NCI-H69 (cell line): ENCODE measurements around the gene KCNJ2.

Source experiments
- DNase-seq: peaks from one replicate; lab custom pipeline; 2025; lab: John Stamatoyannopoulos, UW

The KCNJ2 gene

DNA sequence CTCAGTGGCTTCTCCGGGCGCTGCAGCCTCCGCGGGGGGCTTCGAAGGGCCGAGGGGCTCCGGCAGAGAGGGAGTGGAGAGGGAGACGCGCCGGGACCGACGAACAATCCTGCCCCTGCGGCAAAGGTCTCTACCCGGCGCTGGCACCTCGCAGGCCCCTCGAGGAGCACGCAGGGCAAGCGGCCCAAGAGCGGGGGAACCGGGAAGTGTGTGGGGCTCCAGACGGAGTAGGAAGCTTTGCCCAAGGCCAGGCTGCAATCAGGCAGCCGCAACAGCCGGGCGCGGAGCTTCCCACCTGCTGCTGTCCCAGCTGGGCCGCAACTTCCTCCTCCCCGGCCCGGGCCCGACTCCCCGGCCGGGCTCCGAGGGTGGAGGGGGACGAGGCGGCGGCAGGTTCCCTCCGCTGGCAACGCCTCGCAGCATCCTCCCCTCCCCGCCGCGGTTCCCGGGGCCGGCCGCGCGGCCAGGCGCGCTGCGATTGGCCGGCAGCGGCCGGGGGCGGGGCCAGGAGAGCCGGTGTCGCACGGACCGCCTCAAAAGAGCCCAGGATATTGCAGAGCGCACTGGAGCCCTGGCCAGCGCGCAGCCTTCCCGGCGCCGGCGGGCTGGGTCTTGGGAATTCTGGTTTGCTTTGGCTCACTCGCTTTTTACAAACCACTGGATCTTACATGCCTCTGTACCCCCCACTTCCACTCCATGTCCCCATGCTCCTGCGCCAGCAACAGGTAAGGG lies at the start of gene KCNJ2:
TSS of gene KCNJ2 (plus strand) at position 556 of the 732 bp plus-strand sequence. CDS start 5,508 bp downstream, outside the sequence.
- DNase-seq = peak; percentile 93

DNA sequence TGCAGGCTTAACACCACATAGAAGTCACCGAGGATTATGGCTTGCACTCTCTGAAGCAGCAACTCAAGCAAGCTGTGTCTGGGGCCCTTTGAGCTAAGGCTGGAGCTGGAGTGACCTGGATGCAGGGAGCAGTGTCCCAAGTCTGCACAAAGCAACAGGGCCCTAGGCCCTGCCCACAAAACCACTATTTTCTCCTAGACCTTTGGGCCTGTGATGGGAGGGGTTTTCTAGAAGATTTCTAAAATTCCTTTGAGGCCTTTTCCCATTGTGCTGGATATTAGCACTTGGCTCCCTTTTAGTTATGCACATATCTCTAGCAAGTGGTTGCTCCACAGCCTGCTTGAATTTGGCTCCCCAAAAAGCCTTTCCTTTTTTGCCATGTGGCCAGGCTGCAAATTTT lies 49.8 kb upstream of the KCNJ2 start:
- no peak for DNase-seq

DNA sequence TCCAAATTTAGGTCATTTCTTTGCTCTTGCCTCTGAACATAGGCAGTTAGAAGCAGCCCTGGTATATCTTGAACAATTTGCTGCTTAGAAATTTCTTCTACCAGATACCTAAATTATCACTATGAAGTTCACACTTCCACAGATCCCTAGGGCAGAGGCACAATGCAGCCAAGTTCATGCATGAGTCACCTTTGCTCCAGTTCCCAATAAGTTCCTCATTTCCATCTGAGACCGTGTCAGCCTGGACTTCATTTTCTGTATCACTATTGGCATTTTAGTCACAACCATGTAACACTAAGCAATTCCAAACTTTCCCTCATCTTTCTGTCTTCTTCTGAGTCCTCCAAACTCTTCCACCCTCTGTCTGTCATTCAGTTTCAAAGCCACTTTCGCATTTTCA lies 49.3 kb upstream of the KCNJ2 start:
- no peak for DNase-seq

DNA sequence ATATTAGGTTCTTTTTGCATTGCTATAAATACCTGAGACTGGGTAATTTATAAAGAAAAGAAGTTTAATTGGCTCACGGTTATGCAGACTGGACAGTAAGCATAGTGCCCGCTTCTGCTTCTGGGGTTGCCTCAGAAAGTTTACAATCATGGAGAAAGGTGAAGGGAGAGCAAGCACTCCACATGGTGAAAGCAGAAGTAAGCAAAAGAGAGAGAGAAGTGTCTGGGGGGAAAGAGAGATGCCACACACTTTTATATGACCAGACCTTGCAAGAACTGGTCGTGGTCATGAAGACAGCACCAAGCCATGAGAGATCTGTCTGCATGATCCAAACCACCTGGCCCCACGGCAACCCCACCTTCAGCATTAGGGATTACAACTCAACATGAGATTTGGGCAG lies 48.9 kb upstream of the KCNJ2 start:
- DNase-seq = no peak

DNA sequence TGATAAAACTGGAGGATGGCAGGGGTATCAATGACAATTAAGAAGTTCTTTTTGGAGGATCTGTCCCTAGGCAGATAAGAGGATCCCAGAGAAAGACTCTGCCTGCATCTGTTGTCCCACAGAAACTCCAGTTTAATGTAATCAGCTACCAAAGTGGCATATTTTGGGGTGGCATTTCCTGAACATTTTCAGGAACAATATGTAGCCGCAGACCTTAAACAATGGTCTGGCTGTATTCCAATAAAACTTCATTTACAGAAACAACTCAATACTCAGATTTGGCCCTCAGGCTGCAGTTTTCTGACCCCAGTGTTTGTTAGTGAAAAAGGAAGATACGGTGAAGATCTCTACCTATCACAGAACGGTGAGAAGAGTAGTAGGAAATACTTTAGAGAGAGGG lies 48.2 kb upstream of the KCNJ2 start:
- no peak for DNase-seq

DNA sequence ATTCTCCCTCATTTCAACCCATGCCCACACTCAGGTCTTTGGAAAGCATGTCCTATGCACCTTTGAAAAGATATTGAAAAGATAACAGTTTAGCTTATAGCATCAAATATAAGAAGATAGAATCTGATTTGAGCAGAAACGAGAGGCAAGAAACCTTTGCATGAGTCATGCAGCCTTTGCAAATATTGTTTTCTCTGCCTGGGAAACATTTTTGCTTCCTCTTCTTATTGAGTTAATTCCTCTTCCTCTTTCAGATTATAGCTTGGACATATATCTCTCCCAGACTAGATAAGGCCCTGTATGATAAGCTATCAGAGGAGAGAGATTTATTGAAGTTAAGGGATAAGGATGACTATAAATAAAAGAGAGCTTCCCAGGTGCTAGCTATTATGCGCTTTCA lies 46.1 kb upstream of the KCNJ2 start:
- DNase-seq = no peak

DNA sequence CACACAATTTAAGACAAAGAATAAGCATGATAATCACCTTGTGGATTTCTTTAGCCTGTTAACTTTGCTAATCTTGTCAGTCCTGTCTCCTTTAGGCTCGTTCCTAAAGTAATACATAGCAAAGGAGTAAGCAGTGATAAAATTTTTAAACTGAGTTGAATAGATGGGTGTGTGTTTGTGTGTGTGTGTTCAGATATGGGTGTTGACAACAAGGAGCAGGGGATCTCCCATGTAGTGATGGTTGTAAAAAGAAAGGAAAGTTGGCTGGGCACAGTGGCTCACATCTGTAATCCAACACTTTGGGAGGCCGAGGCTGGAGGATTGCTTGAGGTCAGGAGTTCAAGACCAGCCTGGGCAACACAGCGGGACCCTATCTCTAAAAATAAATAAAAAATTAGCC lies 44.6 kb upstream of the KCNJ2 start:
- no peak for DNase-seq

DNA sequence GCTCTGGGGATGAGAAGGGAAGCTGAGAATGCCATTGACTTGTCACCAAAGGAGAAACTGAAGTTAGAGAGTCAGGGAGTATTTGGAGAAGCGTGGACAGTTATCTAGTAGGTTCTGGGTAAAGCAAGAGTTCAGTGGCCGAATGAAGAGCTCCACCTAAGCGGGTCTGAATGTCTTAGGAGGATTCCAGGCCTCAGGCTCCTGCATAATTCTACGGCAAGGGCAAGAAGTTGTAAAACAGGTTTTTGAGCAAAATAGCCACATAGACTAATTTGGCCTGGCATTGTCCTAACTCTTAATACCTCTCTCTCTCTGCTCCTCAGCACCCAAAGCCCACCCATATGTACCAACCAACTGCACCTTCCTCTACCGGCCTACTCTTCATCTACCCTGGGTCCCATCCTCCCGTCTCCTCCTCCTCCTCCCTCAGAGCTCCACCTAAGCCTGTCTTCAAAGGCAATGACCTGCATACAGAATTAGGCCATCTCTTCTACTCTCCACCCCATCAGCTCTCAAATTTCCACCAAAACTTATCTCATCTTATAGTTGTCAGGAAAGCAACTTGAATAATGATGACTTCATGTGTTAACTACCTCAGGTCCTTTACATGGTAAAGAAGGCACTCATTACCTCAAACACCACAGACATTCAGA lies 42.0 kb upstream of the KCNJ2 start:
- DNase-seq = no peak

DNA sequence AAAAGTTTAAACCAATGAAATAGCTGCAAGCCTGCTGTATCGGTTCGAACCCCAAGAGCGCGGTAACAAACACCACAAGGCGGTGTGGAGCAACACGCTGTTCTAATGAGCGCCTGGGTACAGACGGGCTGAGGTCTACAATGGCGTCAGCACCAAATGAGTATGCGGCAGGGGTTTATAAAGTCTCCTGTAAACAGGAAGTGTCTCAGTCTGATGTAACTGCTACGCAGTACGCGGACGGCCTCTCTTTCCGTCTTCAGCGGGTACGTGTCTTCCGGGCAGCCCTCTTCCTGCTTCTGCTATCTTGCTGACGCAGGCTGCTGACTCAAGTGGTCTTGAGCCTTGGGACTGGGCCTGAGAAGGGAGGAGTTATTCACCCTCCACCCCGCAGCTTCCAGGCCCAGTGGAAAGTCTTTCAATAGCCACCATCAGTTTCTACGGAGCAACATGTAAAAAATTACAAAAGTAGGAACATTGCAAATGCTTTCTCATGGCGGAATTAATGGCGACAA lies 40.5 kb upstream of the KCNJ2 start:
- no peak for DNase-seq

DNA sequence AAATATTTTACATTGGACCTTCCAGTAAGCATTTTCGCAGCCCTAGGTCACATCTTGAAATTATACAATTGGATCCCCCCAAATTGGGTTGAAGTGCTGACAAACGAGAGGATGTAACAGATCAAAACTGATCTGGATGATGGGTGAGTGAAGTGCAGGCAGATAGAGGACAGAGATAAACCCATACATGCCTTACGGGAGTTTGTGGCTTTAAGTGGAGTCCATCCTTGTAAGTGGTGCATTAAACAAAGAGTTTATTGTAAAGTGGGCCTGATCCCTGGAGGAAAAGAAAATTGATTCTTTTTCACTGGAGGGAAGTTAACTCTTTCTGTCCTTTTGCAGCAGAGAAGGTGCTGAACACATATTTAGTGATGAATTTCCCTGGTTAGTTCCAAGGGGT lies 39.0 kb upstream of the KCNJ2 start:
- no peak for DNase-seq

DNA sequence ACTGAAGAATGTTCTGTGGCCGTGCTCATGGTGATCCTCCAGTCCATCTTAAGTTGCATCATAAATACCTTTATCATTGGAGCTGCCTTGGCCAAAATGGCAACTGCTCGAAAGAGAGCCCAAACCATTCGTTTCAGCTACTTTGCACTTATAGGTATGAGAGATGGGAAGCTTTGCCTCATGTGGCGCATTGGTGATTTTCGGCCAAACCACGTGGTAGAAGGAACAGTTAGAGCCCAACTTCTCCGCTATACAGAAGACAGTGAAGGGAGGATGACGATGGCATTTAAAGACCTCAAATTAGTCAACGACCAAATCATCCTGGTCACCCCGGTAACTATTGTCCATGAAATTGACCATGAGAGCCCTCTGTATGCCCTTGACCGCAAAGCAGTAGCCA lies 36.8 kb upstream of the KCNJ2 start:
- no peak for DNase-seq

DNA sequence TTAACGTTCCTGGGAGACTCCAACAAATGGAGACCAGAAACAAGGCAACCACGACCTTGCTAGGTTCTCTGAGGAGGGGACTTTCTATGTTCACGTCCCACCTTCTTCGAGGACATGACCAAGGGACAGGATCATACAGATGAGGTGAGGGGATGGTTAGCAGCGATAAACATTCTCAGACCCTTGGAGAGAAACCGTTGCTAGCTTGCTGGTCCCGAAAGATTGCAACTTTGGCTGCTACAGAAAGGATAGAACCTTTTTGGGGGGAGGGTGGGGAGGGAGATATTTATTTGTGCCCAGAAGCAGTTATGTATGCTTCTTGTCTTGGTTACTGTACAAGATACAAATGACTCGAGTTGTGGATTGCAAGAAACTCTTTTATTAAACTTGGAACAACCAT lies 35.3 kb upstream of the KCNJ2 start:
- DNase-seq = no peak

DNA sequence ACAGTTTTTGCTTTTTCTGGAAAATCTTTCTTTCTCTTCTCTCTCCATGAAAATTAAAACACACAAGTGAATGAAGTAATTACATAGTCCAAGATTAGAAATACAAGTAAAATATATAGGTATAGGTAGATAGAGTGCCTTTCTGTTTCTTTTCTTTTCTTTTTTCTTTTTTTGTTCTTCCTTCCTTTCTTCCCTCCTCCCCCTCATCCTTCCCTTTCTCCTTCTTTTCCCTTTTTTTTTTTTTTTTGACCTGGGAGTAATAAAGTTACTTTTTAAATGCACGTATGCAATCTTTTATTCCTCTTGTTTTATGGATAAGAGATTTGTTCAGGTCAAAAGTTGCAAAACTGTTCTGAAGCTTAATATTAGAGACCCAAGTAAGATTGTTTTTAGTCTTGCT lies 34.6 kb upstream of the KCNJ2 start:
- no peak for DNase-seq

DNA sequence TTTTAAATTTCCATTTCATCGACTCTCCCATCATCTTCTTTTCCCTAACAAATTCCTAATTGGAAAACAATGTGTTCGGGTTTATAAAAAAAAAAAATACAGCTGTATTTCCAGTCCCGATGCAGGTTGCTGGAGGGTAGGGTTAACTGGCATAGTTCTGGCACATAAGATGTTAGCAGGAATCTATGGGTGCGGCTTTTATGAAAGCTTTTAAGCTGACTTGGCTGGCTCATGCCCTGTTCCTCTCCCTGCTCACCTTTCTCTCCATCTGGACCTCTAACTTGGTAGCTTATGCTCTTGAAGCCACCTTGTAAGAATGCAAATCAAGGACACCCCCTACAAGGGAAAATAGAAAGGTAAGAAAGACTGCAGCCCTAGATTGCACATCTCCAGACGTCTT lies 33.2 kb upstream of the KCNJ2 start:
- no peak for DNase-seq

DNA sequence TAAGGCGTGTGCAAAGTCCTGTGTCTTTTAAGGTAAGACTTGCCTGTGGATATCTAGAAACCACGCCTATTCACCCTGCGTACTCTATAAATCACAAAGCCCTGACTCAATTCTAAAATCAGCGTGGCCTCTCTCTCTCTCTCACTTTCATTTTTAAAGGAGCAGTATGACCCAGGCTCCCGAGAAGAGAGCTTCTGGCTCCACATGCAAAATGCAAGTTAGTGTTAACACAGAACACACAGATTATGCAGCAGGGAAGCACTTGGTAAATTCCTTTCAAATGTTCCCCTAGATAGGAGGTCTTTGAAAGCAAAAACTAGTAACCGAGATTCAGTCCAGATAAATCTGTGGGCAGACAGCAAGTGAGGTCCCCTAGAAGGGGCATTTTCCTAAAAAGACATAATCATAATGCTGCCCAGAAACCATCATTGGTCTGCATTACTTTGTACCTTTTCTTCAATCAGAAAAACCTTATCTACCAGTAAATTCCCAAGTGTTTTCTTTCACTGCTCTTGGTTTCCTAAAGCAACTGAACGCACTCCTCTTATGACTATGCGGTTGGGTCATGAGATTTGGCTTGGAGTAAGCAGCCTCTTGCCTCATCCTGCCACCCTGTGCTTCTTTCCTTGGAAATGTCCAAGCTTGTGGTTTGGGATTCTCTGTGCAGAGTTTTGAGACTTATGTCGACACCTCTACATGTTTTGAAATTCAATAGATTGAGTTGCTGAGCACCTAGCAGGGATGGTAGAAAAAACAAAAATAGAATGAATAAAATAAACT lies 31.7 kb upstream of the KCNJ2 start:
- no peak for DNase-seq

DNA sequence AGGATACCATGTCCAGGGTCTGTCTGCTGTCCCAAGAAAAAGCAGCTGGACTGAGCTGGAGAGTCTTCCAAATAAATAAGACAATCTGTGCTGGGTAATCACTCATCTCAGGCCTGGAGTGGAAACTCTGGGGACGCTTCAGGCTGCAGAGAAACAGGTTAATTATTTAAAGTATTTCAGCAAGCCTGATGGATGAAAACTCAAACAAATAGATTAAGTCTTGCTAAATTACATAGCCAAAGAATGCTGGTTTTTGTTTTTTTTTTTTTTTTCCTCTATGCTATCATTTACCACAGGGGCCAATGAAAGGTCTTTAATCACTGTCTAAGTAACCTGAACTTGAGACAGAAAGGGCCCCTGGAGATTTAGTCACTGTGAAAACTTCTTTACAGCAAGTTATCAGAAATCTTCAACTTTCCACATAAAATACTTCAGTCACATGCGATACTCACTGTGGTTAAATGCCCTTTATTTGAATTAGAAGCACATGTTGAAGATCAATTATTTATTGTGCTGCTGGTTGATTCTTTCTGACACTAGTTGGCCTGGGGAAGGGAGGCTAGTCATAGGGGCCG lies 31.0 kb upstream of the KCNJ2 start:
- no peak for DNase-seq

DNA sequence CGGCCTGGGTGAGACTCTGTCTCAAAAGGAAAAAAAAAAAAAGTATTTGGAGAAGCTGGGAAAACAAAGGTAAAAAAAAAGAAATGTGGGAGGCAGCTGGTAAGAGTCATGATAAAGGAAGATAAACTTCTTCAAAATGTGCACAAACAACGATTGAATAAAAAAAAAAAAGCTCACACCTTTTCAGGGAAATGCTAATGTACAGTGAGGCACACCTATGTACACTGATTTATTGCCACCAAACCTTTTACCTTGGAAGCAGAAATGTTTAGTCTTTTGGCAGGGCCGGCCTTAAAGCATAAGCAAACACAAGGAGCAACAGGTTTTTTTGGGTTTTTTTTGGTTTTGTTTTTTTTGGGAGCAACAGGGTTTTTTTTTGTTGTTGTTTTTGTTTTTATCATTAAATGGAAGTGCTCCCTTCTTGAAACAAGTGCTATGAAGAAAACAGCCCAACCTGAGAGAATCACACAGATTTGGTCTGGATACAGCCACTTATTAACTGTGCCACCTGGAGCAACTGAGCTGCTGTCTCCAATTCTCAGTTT lies 29.8 kb upstream of the KCNJ2 start:
- DNase-seq = no peak

DNA sequence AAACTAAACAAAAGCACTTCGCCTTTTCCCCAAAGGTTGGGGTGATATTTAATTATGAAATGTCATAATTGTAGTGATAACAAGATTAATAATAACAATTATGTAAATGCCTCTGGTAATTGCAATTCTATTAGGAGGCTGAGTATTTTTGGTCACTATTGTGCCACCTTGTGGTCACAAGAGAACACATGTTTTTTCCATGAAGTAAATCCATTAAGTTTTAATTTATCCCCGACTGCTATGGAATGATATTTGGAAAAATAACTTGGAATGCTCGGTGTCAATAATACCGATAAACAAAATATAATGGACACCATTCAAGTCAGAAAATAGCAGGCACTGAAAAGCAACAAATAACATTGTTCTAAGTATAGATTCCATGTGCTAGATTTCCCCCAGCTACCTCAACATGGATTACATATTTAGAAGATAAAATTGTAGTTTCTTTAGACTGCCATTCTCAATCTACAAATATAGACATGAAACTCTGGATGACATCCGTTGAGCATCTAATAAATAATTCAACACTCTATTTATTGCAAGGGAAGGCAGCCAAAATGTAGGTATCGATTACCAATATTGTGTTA lies 25.0 kb upstream of the KCNJ2 start:
- DNase-seq = peak; percentile 59

DNA sequence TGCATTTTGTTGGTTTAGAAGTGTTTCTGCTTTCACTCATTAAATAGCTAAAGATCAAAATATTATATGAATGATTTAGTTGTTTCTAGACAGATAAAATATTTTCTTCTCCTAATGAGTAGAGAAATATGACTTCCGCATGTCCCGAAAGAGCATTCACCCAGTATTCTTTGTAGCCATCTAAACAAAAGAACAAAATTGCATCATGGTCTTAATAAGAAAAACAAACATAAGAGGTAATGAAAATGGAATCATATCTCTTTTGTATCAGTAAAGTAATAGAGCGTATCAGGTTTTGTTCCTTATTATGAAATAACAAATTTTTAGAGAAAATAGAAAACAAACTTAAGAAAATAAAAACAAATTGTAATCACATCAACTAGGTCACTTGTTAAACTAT lies 16.1 kb upstream of the KCNJ2 start:
- no peak for DNase-seq

DNA sequence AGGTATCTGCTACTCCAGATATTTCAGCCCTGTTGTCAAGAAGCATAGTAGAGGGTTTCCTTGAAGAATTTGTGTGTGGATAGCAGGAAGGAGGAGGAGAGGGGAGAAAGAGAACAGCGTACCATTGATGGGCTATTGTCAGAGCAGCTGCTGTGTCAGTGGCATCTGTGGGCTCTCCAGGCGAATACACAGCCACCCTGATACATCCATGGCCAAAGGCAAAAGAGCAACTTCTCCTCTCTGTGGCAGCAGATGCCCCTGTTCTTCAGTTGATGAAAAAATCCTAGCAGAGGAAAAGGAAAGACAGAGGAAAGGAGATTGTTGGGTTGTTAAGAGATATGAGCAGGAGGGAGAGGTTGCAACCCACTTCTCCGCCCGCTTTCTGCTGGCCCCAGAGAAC lies 12.2 kb upstream of the KCNJ2 start:
- no peak for DNase-seq

DNA sequence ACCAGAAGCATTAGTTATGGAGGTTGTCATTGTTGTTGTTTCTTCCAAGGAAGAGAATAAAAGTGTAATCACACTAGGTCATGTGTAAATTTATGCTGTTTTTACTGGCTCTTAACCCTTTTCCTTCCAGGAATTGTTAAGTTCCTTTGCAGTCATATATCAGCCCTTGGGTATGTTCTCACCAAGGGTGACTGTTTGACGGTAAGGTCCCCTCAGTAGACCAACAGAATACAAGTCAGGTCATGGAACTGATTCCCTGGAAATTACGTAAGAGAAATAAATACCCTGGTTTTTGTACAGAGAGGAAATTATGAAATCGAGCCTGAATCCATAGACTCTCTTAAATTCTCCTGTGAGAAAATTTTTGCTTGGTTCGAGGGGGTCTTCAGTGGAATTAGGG lies 11.2 kb upstream of the KCNJ2 start:
- no peak for DNase-seq

DNA sequence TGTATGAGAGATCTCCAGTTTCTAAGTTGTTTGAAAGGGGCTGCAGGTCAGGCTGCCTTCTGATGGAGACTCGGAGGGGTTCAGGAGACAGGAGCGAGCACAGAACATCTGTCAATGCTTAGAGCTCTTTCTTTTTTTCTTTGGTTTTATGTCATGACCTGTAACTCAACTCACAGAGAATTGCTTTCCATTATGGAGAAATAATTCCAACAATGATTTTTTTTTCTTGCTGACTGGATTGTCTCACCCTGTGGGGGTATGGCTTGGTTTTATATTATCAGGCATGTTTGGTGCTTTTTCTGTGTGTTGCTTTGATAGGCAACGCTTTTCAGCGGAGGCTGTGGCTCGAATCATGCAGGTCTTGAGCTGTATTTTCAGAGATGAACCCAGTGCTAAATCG lies 10.7 kb upstream of the KCNJ2 start:
- DNase-seq = no peak
